SK-N-MC (cell line): ENCODE data around the gene TMEM236.

Source experiments
- EZH2 ChIP-seq: fragments of 200-600 bp; sonication (generic); IDR thresholded peaks from one replicate; pipeline ENCODE4 v1.6.1; 2017; ENCODE audit warnings: antibody characterized with exemption
- FOXP2 ChIP-seq: optimal IDR thresholded peaks from 2 replicates; pipeline ENCODE3; 2011; ENCODE audit warnings: mild to moderate bottlenecking, moderate library complexity; ENCODE audit not compliant: insufficient read depth; ENCODE audit errors: extremely low read length, control extremely low read depth
- POLR2AphosphoS5 ChIP-seq: IDR thresholded peaks from 2 replicates; pipeline ENCODE4 v1.6.1; 2012; ENCODE audit warnings: mild to moderate bottlenecking, low read depth, low read length, borderline replicate concordance

DNA sequence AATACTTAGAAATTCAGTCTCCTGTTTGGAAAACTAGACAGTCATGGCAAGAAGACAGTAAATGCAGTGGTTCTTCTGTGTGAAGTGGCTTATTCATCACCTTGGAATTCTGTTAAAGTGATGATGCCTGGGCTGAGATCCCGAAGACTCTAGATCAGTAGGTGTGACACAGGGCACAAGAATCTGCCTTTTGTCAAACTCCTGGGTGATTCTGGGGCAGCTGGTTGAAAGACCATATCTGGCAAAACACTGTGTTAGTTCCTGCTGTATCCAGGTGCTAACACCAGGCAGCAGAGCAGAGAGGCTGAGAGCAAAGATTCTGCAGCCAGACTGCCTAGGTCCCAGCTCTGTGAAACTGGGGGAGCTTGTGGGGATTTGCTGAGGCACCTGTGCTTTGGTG, 83.7 kb downstream of the TMEM236 start:
- TF ChIP-seq POLR2AphosphoS5: no peak
- no peak for TF ChIP-seq EZH2
- no peak for TF ChIP-seq FOXP2
